Measurements from ENCODE around the gene LARGE1. TPM values are rescaled to one million over a fixed set of nuclear protein-coding genes. Genes with fewer than 3 reads are reported as not detected.

LARGE1 gene
- total and polyA plus RNA-seq, 10 donors, result 1.9 to 35.8 (median 22.8) TPM

- H3K4me3 ChIP-seq, result no peak overlapping the region
- H3K4me1 ChIP-seq, result no peaks in the 10 kb centered on the region
- 80 to 89% (median 82%) methylated on average over 2 of the region's 2 CpGs for WGBS, 5 donors
- no peak for DNase-seq
- H3K9me3 ChIP-seq, result peaks cover 0 to 13% (median 0%) of the 10 kb centered on the region in 8 donors
- no peak overlapping the region for H3K27ac ChIP-seq
- H3K36me3 ChIP-seq, result peaks cover 0 to 14% (median 0%) of the 10 kb centered on the region in 6 donors
- no peaks in the 10 kb centered on the region for H3K27me3 ChIP-seq (replicated peaks in 1 of 7)
- TF ChIP-seq POLR2AphosphoS5 (IDR thresholded peaks at IDR 0.05) (no peak), CTCF (IDR thresholded peaks at IDR 0.05 in 8 of 11, conservative IDR thresholded peaks at IDR 0.05 in 3 of 11) (no peak), POLR2A (IDR thresholded peaks at IDR 0.05) (no peak)
- intact Hi-C loops (cut with DNase I; ENCODE audit: low total_unique reads), result no loop called here
Observed at GRCh38 chr22:33601062-33601461, 319.2 kb downstream of the LARGE1 start.

- Histone ChIP-seq H3K4me1 (no peaks in the 10 kb centered on the region), H3K4me3 (no peak overlapping the region), H3K36me3 (peaks cover 0 to 14% (median 0%) of the 10 kb centered on the region in 6 donors), H3K27me3 (replicated peaks in 1 of 7) (no peaks in the 10 kb centered on the region), H3K27ac (no peak overlapping the region), H3K9me3 (peaks cover 0 to 13% (median 0%) of the 10 kb centered on the region in 8 donors)
- intact Hi-C loops (cut with DNase I; ENCODE audit: low total_unique reads), result no loop called here
- no peak for DNase-seq
- WGBS, 5 donors, result 91 to 98% (median 92%) methylated on average over 12 of the region's 12 CpGs
- no peak for TF ChIP-seq CTCF (IDR thresholded peaks at IDR 0.05 in 8 of 11, conservative IDR thresholded peaks at IDR 0.05 in 3 of 11)
- TF ChIP-seq POLR2A (IDR thresholded peaks at IDR 0.05), result no peak
- no peak for TF ChIP-seq POLR2AphosphoS5 (IDR thresholded peaks at IDR 0.05)
Observed at GRCh38 chr22:33600595-33600994, 319.7 kb downstream of the LARGE1 start.

GRCh38 chr22:33600113-33600512 lies 320.2 kb downstream of the LARGE1 start:
- no peak for DNase-seq
- intact Hi-C loops (cut with DNase I; ENCODE audit: low total_unique reads), result no loop called here
- H3K36me3 ChIP-seq, result peaks cover 0 to 14% (median 0%) of the 10 kb centered on the region in 6 donors
- H3K9me3 ChIP-seq, result peaks cover 0 to 13% (median 0%) of the 10 kb centered on the region in 8 donors
- H3K4me3 ChIP-seq, result no peak overlapping the region
- no peak overlapping the region for H3K27ac ChIP-seq
- TF ChIP-seq CTCF (IDR thresholded peaks at IDR 0.05 in 8 of 11, conservative IDR thresholded peaks at IDR 0.05 in 3 of 11), result no peak
- TF ChIP-seq POLR2A (IDR thresholded peaks at IDR 0.05), result no peak
- no peak for TF ChIP-seq POLR2AphosphoS5 (IDR thresholded peaks at IDR 0.05)
- WGBS, 5 donors, result 83 to 92% (median 87%) methylated on average over 6 of the region's 6 CpGs
- no peaks in the 10 kb centered on the region for H3K27me3 ChIP-seq (replicated peaks in 1 of 7)
- H3K4me1 ChIP-seq, result no peaks in the 10 kb centered on the region

- no peaks in the 10 kb centered on the region for H3K27me3 ChIP-seq (replicated peaks in 1 of 7)
- peaks cover 0 to 13% (median 0%) of the 10 kb centered on the region in 8 donors for H3K9me3 ChIP-seq
- intact Hi-C loops (cut with DNase I; ENCODE audit: low total_unique reads), result no loop called here
- 82 to 91% (median 87%) methylated on average over 7 of the region's 7 CpGs for WGBS, 5 donors
- no peak for DNase-seq
- H3K4me1 ChIP-seq, result no peaks in the 10 kb centered on the region
- H3K27ac ChIP-seq, result no peak overlapping the region
- no peak for TF ChIP-seq POLR2AphosphoS5 (IDR thresholded peaks at IDR 0.05)
- no peak for TF ChIP-seq POLR2A (IDR thresholded peaks at IDR 0.05)
- no peak for TF ChIP-seq CTCF (IDR thresholded peaks at IDR 0.05 in 8 of 11, conservative IDR thresholded peaks at IDR 0.05 in 3 of 11)
- H3K4me3 ChIP-seq, result no peak overlapping the region
- H3K36me3 ChIP-seq, result peaks cover 0 to 14% (median 0%) of the 10 kb centered on the region in 6 donors
Observed at GRCh38 chr22:33599596-33599995, 320.7 kb downstream of the LARGE1 start.
